Stimulated activated CD8-positive, alpha-beta memory T cell treated with anti-CD3 and anti-CD28 coated beads, Interleukin-4, amount 100 ng/mL, for 24 hours (primary cell): ENCODE data around the gene DNAJB6.

Source experiments
- DNase-seq: peaks from one replicate; pipeline ENCODE4 v3.0.0-alpha.2; 2020; ENCODE audit warnings: low read depth

DNAJB6 gene

GRCh38 chr7:157466867-157467261, 130.1 kb downstream of the DNAJB6 start:
- DNase-seq, result no peak
